ENCODE results near the gene LPCAT2.

Gene LPCAT2

DNA sequence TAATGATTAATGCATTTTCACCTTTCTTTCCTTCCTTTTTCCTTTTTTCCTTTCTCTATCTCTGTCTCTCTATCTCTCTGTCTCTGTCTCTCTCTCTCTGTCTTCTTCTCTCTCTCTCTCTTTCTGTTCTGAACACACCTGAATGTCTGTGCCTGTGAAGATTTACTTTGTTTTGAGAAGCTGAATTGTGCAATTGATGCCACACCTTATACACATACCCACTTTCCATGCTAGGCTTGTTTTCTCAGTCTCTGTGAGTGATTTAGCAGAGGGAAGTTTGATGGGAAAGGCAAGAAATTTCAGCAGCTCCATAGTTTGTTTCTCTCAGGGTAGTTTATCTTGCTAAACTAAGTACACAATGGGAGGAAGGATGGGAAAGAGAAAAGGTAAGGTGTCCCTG lies 48.3 kb downstream of the LPCAT2 start:
- no peak for DNase-seq

DNA sequence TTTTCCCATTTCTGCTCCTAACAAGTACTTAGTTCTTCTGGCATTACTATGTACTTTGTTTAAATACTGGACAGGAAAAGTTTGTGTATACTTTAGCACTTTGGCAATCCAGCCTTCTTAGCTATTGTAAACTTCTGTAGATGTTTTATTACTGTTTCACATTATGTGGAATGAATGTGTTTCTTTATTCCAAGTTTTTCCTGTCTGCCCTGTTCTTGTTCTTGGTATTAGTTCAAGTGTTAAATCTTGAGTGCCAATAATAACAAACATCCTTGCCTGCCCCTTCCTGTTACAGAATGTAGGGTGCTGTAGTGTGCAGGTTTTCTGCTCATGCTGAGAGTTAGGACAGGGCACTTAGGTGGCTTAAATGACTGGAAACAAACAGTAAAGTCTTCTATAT lies 50.4 kb downstream of the LPCAT2 start:
- DNase-seq, result no peak

DNA sequence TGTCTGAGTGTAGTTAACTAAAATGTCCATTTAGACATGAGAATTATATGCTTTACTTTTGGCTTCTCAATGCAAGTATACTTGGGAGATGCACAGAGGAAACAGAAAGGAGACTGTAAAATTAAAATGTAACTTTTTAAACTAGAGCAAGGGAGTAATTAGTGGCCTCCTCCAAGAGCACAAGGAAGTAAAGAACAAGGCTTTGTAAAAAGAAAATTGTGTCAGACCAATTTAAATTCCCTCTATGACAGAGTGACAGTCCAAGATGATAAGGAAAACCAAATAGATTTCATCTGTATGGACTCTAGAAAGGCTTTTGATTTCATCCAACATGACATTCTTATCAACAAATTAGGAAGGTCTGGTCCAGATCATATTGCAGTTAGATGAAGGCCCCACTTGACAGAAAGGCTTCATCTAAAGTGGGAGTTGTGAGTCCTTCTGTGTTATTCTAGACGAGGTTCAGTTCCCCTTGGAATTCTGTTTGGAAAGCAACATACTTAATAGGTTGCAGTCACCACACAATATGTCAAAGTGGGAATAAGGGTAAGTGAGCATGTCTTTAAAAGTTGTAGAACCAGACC lies 51.2 kb downstream of the LPCAT2 start:
- DNase-seq, result no peak

DNA sequence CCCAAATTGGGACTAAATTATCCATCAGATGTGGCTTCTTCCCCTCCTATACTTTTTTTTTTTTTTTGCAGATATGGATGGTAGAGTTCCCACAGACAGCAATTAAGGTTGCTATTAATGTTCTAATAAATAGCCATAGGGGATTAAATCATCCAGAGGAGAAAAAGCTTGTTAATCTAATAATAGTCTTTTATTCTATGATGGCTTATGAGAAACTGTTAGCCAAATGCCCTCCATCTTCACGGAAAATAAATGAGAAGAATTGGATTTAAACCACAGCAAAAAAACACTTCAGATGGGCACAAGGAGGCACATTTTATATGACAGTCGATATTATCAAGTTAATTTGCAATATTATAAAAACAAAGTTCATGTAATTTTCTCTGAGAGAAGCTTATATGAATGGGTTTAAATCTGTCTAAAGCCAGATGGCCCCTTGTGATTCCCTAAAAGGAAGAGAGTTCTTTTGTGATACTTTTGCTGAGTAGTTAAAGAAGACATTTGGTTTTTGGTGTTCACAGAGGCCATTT lies 52.5 kb downstream of the LPCAT2 start:
- DNase-seq, result no peak

DNA sequence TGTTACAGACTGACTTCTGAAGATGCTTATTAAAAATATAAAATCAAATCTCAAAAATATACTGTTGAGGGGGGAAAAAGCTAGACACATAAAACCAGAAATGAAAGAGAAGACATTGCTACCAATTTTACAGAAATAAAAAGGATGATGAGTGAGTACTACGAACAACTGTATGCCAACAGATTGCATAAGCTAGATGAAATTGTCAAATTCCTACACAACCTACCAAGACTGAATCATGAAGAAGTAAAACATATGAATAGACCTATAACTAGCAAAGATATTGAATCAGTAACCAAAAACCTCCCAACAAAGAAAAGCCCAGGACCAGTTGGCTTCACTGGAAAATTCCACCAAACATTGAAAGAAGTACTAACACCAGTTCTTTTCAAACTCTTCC lies 54.1 kb downstream of the LPCAT2 start:
- DNase-seq, result no peak

DNA sequence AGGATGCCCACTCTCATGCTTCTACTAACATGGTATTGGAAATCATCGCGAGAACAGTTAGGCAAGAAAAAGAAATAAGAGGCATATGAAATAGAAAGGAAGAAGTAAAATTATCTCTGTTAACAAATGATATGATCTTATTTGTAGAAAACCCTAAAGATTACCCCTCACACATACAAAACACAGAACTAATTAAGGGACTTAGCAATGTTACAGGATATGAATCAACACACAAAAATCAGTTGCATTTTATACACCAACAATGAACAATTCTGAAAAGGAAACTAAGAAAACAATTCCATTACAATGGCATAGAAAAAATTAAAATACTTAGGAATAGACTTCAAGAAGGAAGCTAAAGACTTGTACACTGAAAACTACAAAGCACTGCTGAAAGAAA lies 54.9 kb downstream of the LPCAT2 start:
- no peak for DNase-seq

DNA sequence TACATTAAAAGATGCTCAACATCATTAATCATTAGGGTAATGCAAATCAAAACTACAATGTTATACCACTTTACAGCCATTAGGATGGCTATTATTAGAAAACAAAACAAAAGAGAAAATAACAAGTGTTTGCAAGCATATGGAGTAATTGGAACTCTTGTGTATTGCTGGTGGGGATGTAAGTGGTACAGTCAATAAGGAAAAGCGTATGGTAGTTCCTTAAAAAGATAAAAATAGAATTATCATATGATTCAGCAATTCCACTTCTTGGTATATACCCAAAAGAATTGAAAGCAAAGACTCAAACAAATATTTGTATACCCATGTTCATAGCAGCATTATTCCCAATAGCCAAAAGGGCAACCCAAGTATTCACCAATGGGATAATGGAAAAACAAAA lies 56.2 kb downstream of the LPCAT2 start:
- DNase-seq, result no peak

DNA sequence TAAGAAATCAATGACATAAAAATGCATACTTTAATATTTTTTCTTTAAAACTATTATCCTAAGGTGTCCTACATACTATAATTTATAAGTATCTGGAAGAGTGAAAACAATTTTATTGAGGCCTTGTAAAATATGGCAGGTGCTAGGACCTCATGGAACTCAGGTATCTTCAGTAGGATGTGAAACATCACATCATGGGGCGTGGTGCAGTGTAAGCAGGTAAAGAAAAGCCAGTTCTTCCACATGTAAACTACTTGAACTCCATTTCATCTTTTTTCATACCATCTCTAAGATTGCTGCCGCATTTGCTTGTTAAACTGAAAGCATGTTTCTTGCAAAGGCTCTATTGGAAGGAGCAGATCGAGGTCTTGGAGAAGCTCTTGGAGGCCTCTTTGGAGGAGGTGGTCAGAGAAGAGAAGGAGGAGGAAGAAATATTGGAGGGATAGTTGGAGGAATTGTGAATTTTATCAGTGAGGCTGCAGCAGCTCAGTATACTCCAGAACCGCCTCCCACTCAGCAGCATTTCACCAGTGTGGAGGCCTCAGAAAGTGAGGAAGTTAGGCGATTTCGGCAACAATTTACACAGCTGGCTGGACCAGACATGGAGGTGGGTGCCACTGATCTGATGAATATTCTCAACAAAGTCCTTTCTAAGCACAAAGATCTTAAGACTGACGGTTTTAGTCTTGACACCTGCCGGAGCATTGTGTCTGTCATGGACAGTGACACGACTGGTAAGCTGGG lies 57.7 kb downstream of the LPCAT2 start, which contains the start of gene CAPNS2:
TSS of gene CAPNS2 (plus strand) at position 253 of the 744 bp plus-strand sequence. CDS start at position 326, 73 bp downstream.
- no peak for DNase-seq

DNA sequence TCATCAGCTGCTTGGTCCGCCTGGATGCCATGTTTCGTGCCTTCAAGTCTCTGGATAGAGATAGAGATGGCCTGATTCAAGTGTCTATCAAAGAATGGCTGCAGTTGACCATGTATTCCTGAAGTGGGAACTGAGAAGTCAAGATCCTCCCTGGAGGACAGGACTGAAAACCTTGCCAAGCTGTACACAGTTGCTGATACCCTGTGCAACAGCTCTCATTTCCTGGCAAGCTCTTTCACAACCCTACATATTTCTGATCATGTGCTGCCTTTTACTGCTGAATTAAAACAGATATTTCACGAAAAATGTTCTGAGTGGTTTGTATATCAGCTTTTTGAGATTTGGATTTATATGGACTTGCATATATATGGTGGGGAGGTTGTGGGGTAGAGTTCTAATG lies 58.5 kb downstream of the LPCAT2 start:
- no peak for DNase-seq

DNA sequence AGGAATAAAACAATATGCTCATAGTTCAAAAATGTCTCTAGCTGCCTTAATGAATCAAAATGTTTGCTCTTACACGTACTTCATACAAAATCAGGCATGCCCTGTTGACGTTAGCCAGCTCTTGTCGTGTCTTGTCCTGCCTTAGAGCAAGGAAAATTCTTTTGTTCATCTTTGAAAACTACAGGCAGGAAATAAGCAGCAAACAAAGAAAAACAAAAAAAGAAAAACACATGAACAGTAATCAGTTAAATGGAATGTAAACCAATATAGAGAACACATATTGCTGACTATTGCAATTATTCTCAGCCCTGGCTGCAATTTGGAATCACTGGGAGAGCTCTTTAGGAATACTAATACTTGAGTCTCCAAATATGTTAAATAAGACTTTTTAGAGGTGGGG lies 59.3 kb downstream of the LPCAT2 start:
- no peak for DNase-seq

DNA sequence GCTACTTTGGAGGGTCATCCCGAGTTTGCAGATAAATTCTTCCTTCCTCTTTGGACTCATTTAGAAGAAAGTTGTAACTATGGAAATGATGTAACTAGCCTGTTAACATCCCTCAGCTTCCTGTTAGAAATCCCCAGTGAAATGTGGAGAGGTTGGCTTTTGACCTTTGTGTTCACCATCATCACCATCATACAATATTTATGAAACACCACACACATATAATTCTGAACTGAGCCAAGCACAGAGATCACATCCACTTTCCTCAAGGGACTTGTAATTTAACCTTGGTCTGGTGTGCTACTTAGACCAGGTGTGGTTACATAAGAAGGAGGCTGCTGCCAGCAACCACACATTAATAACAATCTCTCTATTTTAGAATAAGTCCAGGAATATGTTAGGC lies 60.2 kb downstream of the LPCAT2 start:
- no peak for DNase-seq

DNA sequence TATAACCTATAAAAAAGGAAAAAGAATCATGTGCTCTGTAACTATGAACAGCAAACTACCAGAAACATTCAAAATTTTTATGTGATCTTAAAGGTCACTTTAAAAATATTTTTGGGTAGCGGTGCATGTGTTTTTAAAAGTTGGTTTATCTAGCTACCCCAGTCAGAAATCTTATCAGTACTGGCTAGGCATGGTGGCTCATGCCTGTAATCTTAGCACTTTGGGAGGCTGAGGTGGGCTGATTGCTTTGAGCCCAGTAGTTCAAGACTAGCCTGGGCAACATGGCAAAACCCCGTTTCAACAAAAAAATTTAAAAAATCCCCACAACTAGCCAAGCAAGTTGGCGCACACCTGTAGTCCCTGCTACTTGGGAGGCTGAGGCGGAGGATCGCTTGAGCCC lies 61.3 kb downstream of the LPCAT2 start:
- DNase-seq, result no peak

DNA sequence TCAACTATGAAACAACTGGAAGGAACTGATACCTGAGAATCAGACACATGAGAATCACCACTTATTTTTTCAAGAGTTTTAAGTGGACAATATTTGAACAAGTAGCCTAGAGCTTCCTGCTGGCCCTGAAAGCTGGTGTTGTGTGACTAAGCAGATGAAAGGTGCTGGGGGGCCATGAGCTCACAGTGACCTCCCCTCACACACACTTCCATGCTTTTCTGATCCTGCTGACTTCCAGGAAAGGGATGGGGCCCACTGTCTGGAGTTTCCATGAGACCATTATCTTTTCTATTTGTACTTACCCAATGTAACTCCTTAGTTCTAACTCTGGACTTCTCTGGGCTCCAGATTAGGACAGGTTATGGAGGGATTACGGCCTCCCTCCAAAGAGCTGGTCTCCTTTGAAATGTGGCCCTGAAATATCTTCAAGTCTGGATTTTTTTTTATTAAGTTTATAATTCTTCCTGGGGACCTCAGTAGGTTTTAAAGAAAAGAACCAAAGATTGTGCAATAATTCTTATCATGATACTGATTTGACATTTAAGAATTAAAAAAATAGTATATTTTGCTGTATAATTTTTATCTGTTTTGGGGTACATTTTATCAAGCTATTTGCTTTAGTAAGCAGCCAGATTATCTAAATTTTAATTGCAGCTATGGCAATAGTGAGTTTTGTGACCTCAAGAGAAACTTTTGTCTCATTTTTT lies 62.5 kb downstream of the LPCAT2 start:
- DNase-seq, result no peak

DNA sequence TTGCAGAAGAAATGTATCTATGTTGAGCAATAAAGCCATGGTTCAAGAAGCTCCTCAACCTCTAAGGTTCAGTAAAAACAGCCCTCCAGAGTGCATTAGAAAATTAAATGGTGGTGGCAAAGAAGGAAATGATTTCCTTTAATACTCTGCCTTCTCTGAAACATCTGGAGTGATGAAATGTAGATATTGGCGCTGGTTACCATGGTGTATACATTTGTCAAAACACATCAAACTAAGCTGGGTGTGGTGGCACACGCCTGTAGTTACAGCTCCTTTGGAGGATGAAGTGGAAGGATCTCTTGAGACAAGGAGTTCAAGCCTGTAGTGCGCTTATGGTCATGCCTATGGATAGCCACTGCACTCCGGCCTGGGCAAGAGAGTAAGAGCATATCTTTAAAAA lies 63.6 kb downstream of the LPCAT2 start:
- no peak for DNase-seq

DNA sequence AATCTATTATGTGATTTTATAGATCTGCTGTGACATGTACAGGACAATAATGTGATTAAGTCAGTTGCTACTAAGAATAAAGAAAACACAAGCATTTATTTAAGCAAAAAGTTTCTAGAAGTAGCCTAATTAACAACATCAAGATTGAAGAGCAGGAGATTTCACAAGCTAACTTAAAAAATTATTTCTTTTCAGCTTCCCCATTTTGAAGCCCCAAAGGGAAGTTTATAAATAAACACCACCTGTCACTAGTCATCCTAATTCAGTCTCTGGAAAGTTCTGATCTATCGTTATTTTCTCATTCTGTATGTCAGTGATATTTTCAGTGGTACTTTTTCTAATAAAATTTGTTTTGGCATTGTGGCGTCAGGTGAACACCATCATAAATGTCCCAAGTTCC lies 65.9 kb downstream of the LPCAT2 start:
- DNase-seq, result no peak

DNA sequence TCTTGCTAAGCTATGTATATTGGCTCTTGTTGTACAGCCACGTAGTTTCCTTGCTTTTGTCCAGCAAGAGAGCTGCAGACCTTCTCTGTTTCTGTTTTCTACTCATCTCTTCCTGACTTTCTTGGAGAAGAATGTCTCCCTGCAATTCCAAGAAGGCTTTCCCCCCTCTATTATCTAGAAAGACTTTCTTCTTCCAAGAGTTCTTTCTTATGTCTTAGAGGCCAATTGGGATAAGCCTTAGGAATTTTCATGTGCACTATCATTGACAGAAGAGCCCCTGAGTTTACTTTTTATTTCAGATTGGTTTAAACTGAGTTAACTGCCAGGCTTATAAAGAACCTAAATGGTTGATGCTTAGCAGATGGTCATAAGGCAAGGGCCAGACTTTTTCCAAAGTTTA lies 66.6 kb downstream of the LPCAT2 start:
- no peak for DNase-seq

DNA sequence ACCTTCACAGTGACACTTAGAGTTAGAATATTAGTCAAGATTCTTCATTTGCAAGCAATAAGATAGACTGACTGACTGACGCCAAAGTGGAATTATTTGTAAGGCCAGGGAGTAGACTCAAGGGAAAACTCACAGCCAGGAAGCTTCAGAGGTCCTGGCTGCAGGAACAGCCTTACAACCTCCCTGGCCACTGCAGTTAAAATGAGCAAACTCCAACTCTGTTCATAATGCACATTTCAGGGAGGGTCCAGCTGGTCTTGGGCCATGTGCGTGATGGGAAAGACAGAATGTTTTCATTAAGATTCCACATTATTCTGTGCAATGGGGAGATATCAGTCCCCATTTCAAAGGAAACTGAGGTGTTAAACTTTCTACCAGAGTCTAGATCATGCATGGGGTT lies 67.5 kb downstream of the LPCAT2 start:
- DNase-seq, result no peak

DNA sequence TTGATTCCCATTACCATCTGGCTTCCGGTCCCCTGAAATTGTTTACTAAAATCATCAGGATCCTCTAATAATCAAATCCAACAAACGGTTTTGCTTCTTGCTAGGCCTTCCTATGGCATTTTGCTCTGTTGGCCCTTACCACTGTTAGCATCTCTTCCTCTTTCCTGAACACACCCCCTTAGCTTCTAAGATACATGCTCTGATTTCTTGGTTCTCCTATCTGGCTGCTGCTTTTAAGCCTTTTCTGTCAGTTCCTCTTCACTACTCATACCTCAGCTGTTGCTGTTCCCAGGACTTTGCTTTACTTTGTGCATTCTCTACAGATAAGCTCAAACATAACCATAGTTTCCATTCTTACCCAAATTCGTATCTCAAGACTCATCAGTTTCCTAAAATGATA lies 69.0 kb downstream of the LPCAT2 start:
- DNase-seq, result no peak

DNA sequence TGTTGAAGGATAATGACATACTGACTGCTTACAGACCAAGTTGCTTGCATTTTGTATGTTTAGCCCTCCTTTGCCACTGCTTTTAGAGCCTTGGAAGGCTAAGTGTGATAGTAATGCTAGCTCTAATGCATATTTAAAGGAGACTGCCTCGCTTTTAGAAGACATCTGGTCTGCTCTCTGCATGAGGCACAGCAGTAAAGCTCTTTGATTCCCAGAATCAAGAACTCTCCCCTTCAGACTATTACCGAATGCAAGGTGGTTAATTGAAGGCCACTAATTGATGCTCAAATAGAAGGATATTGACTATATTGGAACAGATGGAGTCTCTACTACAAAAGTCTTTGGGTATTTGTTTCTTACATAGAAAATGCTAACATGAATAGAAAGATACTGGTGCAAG lies 76.8 kb downstream of the LPCAT2 start:
- DNase-seq, result no peak

DNA sequence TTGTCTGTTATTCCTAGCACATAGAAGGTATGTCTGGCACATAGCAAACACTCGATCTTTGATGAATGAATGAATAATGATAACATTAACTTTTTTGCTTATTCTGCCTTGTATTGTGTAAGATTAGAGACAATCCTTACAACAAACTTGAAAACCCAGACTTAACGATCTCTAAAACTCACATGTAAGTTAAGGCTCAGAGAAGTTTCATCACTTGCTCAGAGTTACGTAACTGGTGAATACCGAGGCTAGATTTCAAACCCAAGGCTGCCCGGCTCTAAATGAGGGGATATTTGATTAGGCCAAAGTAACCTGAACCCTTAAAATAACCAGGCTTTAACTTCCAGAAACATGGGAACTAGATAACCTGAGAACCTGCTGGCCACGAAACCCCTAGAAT lies 79.9 kb downstream of the LPCAT2 start:
- DNase-seq, result no peak

DNA sequence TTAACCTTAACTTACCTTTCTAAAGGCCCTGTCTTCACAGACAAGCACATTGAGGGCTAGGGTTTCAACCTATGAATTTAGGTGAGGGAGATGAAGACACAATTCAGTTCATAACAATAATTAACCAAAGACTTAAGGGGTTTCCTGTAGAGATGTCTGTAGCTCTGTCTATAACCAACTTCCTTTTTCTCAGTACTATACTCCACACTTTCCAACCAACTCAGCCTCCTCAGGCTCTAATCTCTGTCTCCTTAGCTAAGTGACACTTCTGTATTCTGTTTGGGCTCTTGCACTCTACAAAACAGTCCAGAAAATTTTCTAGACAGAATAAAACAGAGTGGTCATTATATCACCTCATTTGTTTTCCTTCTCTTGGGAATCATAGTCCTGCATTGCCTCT lies 83.4 kb downstream of the LPCAT2 start:
- no peak for DNase-seq

DNA sequence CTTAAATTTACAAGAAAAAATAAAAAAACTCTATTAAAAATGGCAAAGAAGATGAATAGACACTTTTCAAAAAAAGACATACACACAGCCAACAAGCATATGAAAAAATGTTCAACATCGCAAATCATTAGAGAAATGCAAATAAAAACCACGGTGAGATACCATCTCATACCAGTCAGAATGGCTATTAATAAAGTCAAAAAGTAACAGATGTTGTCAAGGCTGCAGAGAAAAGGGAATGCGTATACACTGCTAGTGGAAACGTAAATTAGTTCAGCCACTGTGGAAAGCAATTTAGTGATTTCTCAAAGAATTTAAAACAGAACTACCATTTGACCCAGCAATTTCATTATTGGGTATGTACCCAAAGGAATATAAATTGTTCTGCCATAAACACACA lies 89.1 kb downstream of the LPCAT2 start:
- no peak for DNase-seq

DNA sequence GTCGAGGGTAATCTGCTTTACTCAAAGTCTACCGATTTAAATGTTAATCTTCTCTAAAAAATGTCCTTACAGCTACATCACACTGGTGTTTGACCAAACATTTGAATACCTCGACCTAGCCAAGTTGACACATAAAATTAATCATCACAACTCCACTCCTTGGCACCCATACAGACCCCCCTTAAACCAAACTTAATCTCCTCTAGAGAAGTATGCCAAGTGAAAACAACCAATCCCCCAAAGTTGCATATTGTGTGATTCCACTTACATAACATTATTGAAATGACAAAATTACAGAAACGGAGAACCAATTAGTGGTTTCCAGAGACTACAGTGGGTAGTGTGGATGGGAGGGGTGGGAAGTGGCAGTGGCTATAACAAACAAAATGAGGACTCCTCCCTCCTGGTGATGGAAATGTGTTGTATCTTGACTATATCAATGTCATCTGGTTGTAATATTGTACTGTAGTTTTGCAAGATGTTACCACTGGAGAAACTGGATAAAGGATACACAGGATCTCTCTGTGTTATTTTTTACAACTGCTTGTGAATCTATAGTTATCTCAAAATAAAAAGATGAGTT lies 97.0 kb downstream of the LPCAT2 start:
- no peak for DNase-seq
